K562 (cell line): ENCODE measurements around the gene IGIP. TPM values are rescaled to one million over a fixed set of nuclear protein-coding genes. Genes with fewer than 3 reads are reported as not detected.

Experiments
- ATF1 ChIP-seq, 2 experiments: fragments of 450-650 bp in 1 of 2; IDR thresholded peaks; 2 replicates each; pipeline ENCODE4 v1.6.1; 2016; ENCODE audit warnings: missing compliant biosample characterization in 1 of 2, missing genetic modification characterization in 1 of 2
- BMI1 ChIP-seq: fragments of 150-350 bp; IDR thresholded peaks from 2 replicates; pipeline ENCODE4 v1.6.1; 2014; ENCODE audit warnings: low read length
- CBFA2T2 ChIP-seq: fragments of 450-650 bp; conservative IDR thresholded peaks from 2 replicates; pipeline ENCODE4 v1.6.1; 2017; ENCODE audit warnings: mild to moderate bottlenecking
- CTCFL ChIP-seq: IDR thresholded peaks from 2 replicates; pipeline ENCODE4 v1.6.1; 2011; ENCODE audit warnings: borderline replicate concordance, low read depth, mild to moderate bottlenecking, moderate library complexity, low read length; ENCODE audit not compliant: insufficient read depth, poor library complexity, severe bottlenecking
- POLR2H ChIP-seq: IDR thresholded peaks from 2 replicates; pipeline ENCODE4 v1.6.1; 2016; ENCODE audit warnings: missing genetic modification characterization, low read depth, mild to moderate bottlenecking, control low read depth, missing compliant biosample characterization, moderate library complexity
- TCF15 ChIP-seq: fragments of 250-450 bp; sonication (Bioruptor Pico); IDR thresholded peaks from 2 replicates; pipeline ENCODE4 v1.8.0; 2022; ENCODE audit warnings: moderate library complexity, mild to moderate bottlenecking, inconsistent platforms
- ZNF318 ChIP-seq, 2 experiments: fragments of 450-650 bp; IDR thresholded peaks; 2 replicates each; pipeline ENCODE4 v1.6.1; 2016; ENCODE audit warnings: mild to moderate bottlenecking in 2 of 2, borderline replicate concordance in 1 of 2, low read depth in 1 of 2, moderate library complexity in 1 of 2
- ZNF395 ChIP-seq: fragments of 200-800 bp; sonication (Bioruptor generic); IDR thresholded peaks from 2 replicates; pipeline ENCODE4 v1.6.1; 2017; ENCODE audit warnings: missing genetic modification characterization, missing compliant biosample characterization
- ZNF766 ChIP-seq: fragments of 200-800 bp; sonication (Bioruptor generic); conservative IDR thresholded peaks from 2 replicates; pipeline ENCODE4 v1.6.1; 2016; ENCODE audit warnings: missing genetic modification characterization, missing compliant biosample characterization
- polyA plus RNA-seq, 8 experiments: library from polyadenylated mRNA; depleted of rRNA in 4 of 8; stranded (reverse) in 5 of 8; unstranded in 3 of 8; fragments of >200 nt; fragmentation: Nextera tagmentation in 2 of 8; fragmentation: Illumina TruSeq in 1 of 8; extraction: Ambion mirVana in 2 of 8; extraction: Trizol in 1 of 8; gene quantifications; 2 replicates each; pipeline versions ENCODE4 v1.2.1 to v1.2.3, GENCODE V29; 2011 to 2014; ENCODE audit warnings: inconsistent platforms in 1 of 8, missing spikeins in 1 of 8
- total RNA-seq, 7 experiments: library from RNA; depleted of rRNA in 6 of 7; stranded (reverse); fragments of >200 nt in 6 of 7; fragmentation: Illumina TruSeq in 2 of 7; extraction: Trizol in 2 of 7; gene quantifications; 2 replicates each; pipeline versions ENCODE4 v1.2.1 to v1.2.3, GENCODE V29; 2011 to 2021; ENCODE audit warnings: low replicate concordance in 1 of 7

The IGIP gene
- total and polyA plus RNA-seq, 9 of the 15 experiments (the other 6 are each of a cell fraction or from before 2014, with no cell fraction given): 0.52 to 1.6 (median 1.2) TPM

- TF ChIP-seq CTCFL (no peak), CBFA2T2 (no peak), ATF1 (CRISPR knock-in tag; IDR thresholded peaks at IDR 0.05) (no peak), ATF1 (tag; IDR thresholded peaks at IDR 0.05) (no peak), TCF15 (no peak), ZNF318 (IDR thresholded peaks at IDR 0.05; ENCODE audit: borderline replicate concordance in 1 of 2, low read depth in 1 of 2) (no peak), ZNF395 (CRISPR knock-in tag) (no peak), POLR2H (0 out of 2 replicates have a peak, but pooled peaks have one; percentile 34), ZNF766 (CRISPR knock-in tag) (no peak), BMI1 (no peak)
Measured at GRCh38 chr5:140109759-140110645, 15.7 kb upstream of the IGIP start (continued).
